Activated CD4-positive, alpha-beta T cell treated with anti-CD3 and anti-CD28 coated beads for 36 hours (primary cell): Measurements from ENCODE around the gene RAPGEF1. TPM values are rescaled to one million over a fixed set of nuclear protein-coding genes. Genes with fewer than 3 reads are reported as not detected.

Experiments used
- ATAC-seq: fragments of 200-7000 bp; cut with Tn5 transposase; one replicate; pipeline ENCODE4 v1.10.0; 2021; ENCODE audit warnings: mild to moderate bottlenecking, moderate library complexity
- CTCF ChIA-PET: fragments of 350-600 bp; sonication (Branson Sonifier 250); formaldehyde crosslinking; loops from one replicate; lab custom pipeline; 2021; ENCODE audit warnings: antibody characterized with exemption; lab: Charles Lee
- POLR2A ChIA-PET: fragments of 350-600 bp; sonication (Branson Sonifier 250); formaldehyde crosslinking; loops from one replicate; lab custom pipeline; 2021; ENCODE audit warnings: antibody characterized with exemption, inconsistent platforms; lab: Charles Lee
- DNase-seq: peaks from one replicate; pipeline ENCODE4 v3.0.0-alpha.2; 2020
- H3K27ac Mint-ChIP-seq: one replicate; pipeline ENCODE4 v1.8.0; 2021; ENCODE audit warnings: mixed read lengths
- H3K27me3 Mint-ChIP-seq: one replicate; pipeline ENCODE4 v1.8.0; 2021; ENCODE audit warnings: mixed read lengths
- H3K36me3 Mint-ChIP-seq: one replicate; pipeline ENCODE4 v1.8.0; 2021; ENCODE audit warnings: low read depth, mixed read lengths
- H3K4me1 Mint-ChIP-seq: one replicate; pipeline ENCODE4 v1.8.0; 2021; ENCODE audit warnings: mixed read lengths
- H3K4me3 Mint-ChIP-seq: one replicate; pipeline ENCODE4 v1.8.0; 2021; ENCODE audit warnings: mild to moderate bottlenecking, moderate library complexity, mixed read lengths
- H3K9me3 Mint-ChIP-seq: one replicate; pipeline ENCODE4 v1.8.0; 2021; ENCODE audit warnings: low read depth, mixed read lengths
- intact Hi-C, 2 experiments: fragments of 100-400 bp; cut with DNase I in 1 of 2; cut with micrococcal nuclease in 1 of 2; formaldehyde crosslinking; loops; one replicate each; pipeline versions ENCODE4 v1.14.2 to v1.15.1; 2022 to 2024; cut with DNase I, micrococcal nuclease
- total RNA-seq, 2 experiments: library from RNA; stranded (reverse); gene quantifications; one replicate each; pipeline ENCODE4 v1.2.3, GENCODE V29; 2021

The RAPGEF1 gene
- total RNA-seq, 2 experiments from 2014 or later: 86.7 to 108 TPM

DNA sequence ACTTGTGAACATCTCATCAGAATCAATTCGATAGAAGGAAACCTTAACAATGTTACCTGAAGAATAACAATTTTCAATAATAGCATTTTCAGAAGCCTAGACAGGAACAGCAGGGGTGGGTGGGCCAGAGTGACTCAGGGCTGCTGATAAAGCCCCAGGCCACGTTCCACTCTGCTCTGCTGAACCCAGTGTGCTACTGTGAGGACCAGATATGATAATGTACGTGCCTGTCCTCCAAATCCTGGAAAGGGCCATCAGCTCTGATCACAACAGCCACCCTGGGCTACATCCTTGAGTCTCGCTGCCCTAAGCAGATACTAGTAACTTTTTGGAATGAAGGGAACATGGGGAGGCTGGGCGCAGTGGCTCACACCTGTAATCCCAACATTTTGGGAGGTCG, 103.3 kb downstream of the RAPGEF1 start:
- Mint-ChIP-seq H3K27ac (peak overlapping the region; percentile 66), H3K4me1 (peaks cover 33% of the 10 kb centered on the region), H3K27me3 (no peaks in the 10 kb centered on the region), H3K36me3 (peaks cover 40% of the 10 kb centered on the region), H3K4me3 (no peak overlapping the region), H3K9me3 (no peaks in the 10 kb centered on the region)
- ATAC-seq (no peak), DNase-seq (no peak)
- intact Hi-C loops: loop anchor here in 1 of 2 experiments (10.0 kb wide), 1 partner anchor 608 kb away; no protein-coding TSS in a partner anchor
- CTCF ChIA-PET: interaction anchor here (1.0 to 2.8 kb wide), 3 partner anchors 16 to 107 kb away, joined by 3 to 12 read pairs (median 4); no protein-coding TSS in a partner anchor
- POLR2A ChIA-PET: no interaction called here

DNA sequence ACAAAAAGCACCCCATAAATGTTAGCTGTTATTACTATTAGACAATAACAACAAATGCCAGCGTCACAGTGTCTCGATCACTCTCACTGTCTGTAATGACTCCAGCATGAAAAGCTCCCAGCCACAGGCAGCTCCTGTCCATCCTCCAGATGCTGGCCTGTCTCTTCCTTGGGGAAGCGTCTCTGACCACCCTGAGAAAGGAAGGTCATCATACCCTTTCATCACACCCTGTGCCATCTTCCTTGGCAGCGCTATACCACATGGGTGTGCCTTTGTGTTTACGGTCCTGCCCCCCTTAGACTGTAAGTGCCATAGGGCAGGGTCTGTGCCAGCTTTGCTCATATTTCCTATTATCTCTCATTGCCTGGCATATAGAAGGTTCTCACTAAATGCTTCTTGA, 104.0 kb downstream of the RAPGEF1 start:
- Mint-ChIP-seq H3K4me3 (no peak overlapping the region), H3K4me1 (peaks cover 33% of the 10 kb centered on the region), H3K36me3 (peaks cover 36% of the 10 kb centered on the region), H3K27me3 (no peaks in the 10 kb centered on the region), H3K27ac (peak overlapping the region; percentile 89), H3K9me3 (no peaks in the 10 kb centered on the region)
- DNase-seq (no peak), ATAC-seq (no peak)
- POLR2A ChIA-PET: interaction anchor here (0.6 to 1.3 kb wide), 4 partner anchors 16 to 97 kb away, joined by 3 to 7 read pairs (median 4); no protein-coding TSS in a partner anchor
- CTCF ChIA-PET: interaction anchor here (0.6 to 2.8 kb wide), 8 partner anchors 9 to 108 kb away, joined by 3 to 12 read pairs (median 4); no protein-coding TSS in a partner anchor
- intact Hi-C loops: loop anchor here (2.0 to 10.0 kb wide), 3 partner anchors 33 to 609 kb away; no protein-coding TSS in a partner anchor

DNA sequence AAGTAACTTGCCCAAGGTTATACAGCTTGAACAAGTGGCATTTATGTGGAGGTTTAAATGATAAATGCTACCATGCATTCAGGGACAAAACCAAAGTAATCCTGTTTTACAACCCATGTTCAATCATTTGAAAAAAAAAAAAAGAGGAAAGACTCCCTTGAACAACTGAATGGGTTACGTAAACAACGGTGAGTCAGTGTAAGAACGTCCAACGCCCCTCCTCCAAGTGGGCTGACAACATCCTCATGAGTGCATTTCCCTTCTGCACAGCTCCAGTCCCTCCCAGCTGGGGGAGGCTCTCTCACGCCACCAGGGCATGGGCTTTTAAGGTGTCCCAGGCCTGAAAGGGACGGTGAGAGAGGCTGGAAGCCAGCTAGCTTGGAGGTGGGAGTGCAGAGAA, 104.6 kb downstream of the RAPGEF1 start:
- H3K4me1 Mint-ChIP-seq: peaks cover 35% of the 10 kb centered on the region
- H3K27me3 Mint-ChIP-seq: no peaks in the 10 kb centered on the region
- H3K9me3 Mint-ChIP-seq: no peaks in the 10 kb centered on the region
- DNase-seq (peak; percentile 87), ATAC-seq (peak; percentile 99)
- peaks cover 37% of the 10 kb centered on the region for H3K36me3 Mint-ChIP-seq
- peak overlapping the region; percentile 89 for H3K27ac Mint-ChIP-seq
- POLR2A ChIA-PET: interaction anchor here (0.6 to 1.3 kb wide), 4 partner anchors 16 to 1423 kb away, joined by 3 to 7 read pairs (median 4); no protein-coding TSS in a partner anchor
- CTCF ChIA-PET: interaction anchor here (0.6 to 2.8 kb wide), 8 partner anchors 10 to 106 kb away, joined by 3 to 12 read pairs (median 4); no protein-coding TSS in a partner anchor
- intact Hi-C loops: loop anchor here (2.0 to 10.0 kb wide), 3 partner anchors 34 to 610 kb away; no protein-coding TSS in a partner anchor
- H3K4me3 Mint-ChIP-seq: no peak overlapping the region

DNA sequence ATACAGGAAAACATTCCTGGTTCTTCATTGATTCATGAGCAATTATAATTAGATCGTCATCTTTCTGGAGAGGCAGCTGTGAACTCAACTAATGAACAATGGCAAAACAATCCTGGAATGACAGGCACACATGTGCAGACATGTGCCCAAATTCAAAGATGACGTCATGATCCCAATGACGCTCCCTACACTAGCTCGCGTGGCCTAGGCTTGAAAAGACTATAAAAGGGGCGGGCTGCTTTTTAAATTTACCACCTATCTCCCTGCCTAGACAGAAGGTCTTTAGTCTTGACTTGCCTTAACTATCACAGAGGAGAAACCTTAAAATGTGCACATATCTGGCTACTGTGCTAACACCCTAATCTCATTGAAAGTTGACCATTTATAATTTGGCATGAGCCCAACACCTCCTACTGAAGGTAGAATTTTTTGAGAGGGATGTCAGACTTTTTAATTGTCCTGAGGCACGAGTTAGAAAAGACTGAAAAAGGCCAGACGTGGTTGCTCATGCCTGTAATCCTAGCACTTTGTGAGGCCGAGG, 106.3 kb downstream of the RAPGEF1 start:
- Mint-ChIP-seq H3K4me3 (no peak overlapping the region), H3K36me3 (peaks cover 32% of the 10 kb centered on the region), H3K27ac (peak overlapping the region; percentile 19), H3K27me3 (no peaks in the 10 kb centered on the region), H3K9me3 (no peaks in the 10 kb centered on the region), H3K4me1 (peaks cover 49% of the 10 kb centered on the region)
- CTCF ChIA-PET: interaction anchor here (1.0 to 1.5 kb wide), 3 partner anchors 42 to 107 kb away, joined by 3 read pairs; no protein-coding TSS in a partner anchor
- no peak for ATAC-seq
- no peak for DNase-seq
- intact Hi-C loops: loop anchor here (2.0 to 10.0 kb wide), 3 partner anchors 35 to 611 kb away; no protein-coding TSS in a partner anchor
- POLR2A ChIA-PET: no interaction called here

DNA sequence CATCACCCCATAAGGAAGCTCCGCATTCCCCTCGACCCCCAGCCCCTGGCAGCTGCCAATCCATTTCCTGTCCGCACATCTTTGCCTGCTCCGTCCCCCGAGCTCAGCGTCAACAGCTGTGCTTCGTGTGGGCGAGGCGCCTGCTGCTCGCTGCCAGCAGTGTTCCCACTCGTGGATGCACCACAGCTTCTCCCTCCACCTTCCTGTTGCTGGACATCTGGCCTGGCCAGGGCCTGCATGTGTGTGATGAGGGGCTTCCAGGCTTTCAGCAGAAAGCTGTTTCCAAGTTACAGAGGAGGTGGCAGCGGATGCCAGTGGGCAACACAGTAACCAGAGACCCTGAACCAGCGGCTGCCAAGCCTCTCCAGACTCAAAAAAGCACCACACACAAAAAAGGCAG, 108.6 kb downstream of the RAPGEF1 start:
- no peaks in the 10 kb centered on the region for H3K27me3 Mint-ChIP-seq
- H3K27ac Mint-ChIP-seq: peak overlapping the region; percentile 67
- no peak for DNase-seq
- H3K9me3 Mint-ChIP-seq: no peaks in the 10 kb centered on the region
- H3K4me1 Mint-ChIP-seq: peaks cover 57% of the 10 kb centered on the region
- intact Hi-C loops: loop anchor here in 1 of 2 experiments (10.0 kb wide), 1 partner anchor 613 kb away; no protein-coding TSS in a partner anchor
- H3K36me3 Mint-ChIP-seq: peaks cover 40% of the 10 kb centered on the region
- H3K4me3 Mint-ChIP-seq: no peak overlapping the region
- ChIA-PET CTCF (interaction anchor here (0.6 to 0.7 kb wide), 2 partner anchors 21 to 382 kb away, joined by 3 read pairs; no protein-coding TSS in a partner anchor), POLR2A (no interaction called here)
- ATAC-seq: no peak

DNA sequence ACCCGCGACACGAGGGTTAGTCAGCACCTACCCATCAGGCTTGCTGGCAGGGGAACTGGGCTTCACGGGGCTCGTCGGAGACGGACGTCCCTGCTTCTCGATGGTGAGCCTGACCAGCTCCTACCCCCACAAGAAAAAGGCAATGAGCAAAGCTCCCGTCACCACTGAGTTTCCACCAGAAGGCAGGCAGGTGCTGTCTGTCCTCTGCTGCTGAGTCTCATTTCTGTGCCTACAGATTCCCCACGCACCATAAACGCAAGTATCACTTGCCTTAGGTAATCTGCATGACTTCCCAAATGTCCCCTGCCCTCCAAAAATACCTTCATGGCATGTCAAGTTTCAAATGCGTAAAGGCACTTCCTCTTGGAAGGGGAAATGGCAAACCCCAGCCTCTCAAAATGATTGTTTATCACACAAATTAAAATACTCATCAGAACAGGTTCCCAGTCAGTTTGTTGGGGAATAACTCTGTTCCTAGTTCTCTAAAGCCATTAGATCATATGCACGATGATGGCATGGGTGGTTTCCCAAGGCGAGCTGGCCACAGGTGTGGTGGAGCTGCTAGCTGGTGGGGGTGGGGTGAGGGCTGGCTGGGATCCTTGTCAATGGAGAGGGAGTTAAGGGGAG, 109.6 kb downstream of the RAPGEF1 start:
- H3K36me3 Mint-ChIP-seq: peaks cover 48% of the 10 kb centered on the region
- POLR2A ChIA-PET: interaction anchor here (0.6 to 1.0 kb wide), 5 partner anchors 10 to 320 kb away, joined by 3 to 7 read pairs (median 4); no protein-coding TSS in a partner anchor
- peak; percentile 72 for DNase-seq
- H3K27me3 Mint-ChIP-seq: no peaks in the 10 kb centered on the region
- ATAC-seq: peak; percentile 31
- peak overlapping the region; percentile 67 for H3K27ac Mint-ChIP-seq
- intact Hi-C loops: loop anchor here in 1 of 2 experiments (1.0 to 10.0 kb wide), 2 partner anchors 38 to 614 kb away; no protein-coding TSS in a partner anchor
- CTCF ChIA-PET: interaction anchor here (0.6 to 1.1 kb wide), 6 partner anchors 29 to 383 kb away, joined by 3 read pairs; no protein-coding TSS in a partner anchor
- H3K4me1 Mint-ChIP-seq: peaks cover 51% of the 10 kb centered on the region
- H3K9me3 Mint-ChIP-seq: no peaks in the 10 kb centered on the region
- H3K4me3 Mint-ChIP-seq: no peak overlapping the region

DNA sequence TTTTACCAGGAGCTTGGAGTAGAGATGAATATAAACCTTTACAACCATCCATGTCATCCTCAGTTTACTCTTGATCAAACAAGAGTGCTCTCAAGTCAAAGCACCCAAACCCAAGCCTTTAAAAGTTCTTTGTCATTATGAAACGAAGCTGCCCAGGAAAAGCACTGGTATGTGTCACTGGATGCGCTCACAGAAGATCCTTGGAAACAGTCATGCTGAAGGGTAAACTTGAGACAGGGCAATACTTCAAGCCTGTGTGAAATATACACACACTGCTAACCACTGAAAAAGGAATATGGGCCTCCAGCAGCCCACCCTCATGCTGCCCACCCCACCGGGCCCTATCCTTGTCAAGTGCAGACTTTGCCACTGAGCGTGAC, 110.1 kb downstream of the RAPGEF1 start:
- ChIA-PET CTCF (interaction anchor here (0.6 to 1.5 kb wide), 8 partner anchors 12 to 625 kb away, joined by 3 to 5 read pairs (median 3); no protein-coding TSS in a partner anchor), POLR2A (interaction anchor here (0.5 to 0.9 kb wide), 5 partner anchors 11 to 321 kb away, joined by 3 to 7 read pairs (median 4); no protein-coding TSS in a partner anchor)
- intact Hi-C loops: loop anchor here in 1 of 2 experiments (1.0 to 10.0 kb wide), 2 partner anchors 38 to 615 kb away; no protein-coding TSS in a partner anchor

DNA sequence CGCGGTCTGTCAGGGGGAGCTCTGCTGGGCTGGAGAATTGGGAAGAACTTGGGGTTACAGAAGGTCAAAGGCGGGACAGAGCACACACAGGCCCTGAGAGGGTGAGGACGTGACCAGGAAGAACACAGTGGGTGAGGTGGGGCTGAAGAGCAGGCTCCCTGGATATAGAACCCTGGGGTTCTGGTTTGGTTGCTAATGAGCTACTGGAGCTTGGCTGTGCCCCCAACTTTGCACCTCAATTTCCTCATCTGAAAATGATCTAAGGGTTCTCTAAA, 110.7 kb downstream of the RAPGEF1 start:
- intact Hi-C loops: no loop called here
- ChIA-PET POLR2A (interaction anchor here (0.5 to 0.9 kb wide), 2 partner anchors 102 to 103 kb away, joined by 3 to 6 read pairs; no protein-coding TSS in a partner anchor), CTCF (interaction anchor here (0.8 to 1.5 kb wide), 5 partner anchors 13 to 625 kb away, joined by 3 to 5 read pairs (median 3); no protein-coding TSS in a partner anchor)
- ATAC-seq (no peak), DNase-seq (no peak)
- Mint-ChIP-seq H3K27me3 (no peaks in the 10 kb centered on the region), H3K4me3 (no peak overlapping the region), H3K4me1 (peaks cover 43% of the 10 kb centered on the region), H3K9me3 (no peaks in the 10 kb centered on the region), H3K36me3 (peaks cover 52% of the 10 kb centered on the region), H3K27ac (peak overlapping the region; percentile 67)

More for the DNA sequence above, 110.1 kb downstream of the RAPGEF1 start:
- peaks cover 46% of the 10 kb centered on the region for H3K4me1 Mint-ChIP-seq
- DNase-seq (peak; percentile 33), ATAC-seq (peak; percentile 43)
- no peaks in the 10 kb centered on the region for H3K9me3 Mint-ChIP-seq
- H3K4me3 Mint-ChIP-seq: no peak overlapping the region
- peaks cover 49% of the 10 kb centered on the region for H3K36me3 Mint-ChIP-seq
- no peaks in the 10 kb centered on the region for H3K27me3 Mint-ChIP-seq
- H3K27ac Mint-ChIP-seq: peak overlapping the region; percentile 67

DNA sequence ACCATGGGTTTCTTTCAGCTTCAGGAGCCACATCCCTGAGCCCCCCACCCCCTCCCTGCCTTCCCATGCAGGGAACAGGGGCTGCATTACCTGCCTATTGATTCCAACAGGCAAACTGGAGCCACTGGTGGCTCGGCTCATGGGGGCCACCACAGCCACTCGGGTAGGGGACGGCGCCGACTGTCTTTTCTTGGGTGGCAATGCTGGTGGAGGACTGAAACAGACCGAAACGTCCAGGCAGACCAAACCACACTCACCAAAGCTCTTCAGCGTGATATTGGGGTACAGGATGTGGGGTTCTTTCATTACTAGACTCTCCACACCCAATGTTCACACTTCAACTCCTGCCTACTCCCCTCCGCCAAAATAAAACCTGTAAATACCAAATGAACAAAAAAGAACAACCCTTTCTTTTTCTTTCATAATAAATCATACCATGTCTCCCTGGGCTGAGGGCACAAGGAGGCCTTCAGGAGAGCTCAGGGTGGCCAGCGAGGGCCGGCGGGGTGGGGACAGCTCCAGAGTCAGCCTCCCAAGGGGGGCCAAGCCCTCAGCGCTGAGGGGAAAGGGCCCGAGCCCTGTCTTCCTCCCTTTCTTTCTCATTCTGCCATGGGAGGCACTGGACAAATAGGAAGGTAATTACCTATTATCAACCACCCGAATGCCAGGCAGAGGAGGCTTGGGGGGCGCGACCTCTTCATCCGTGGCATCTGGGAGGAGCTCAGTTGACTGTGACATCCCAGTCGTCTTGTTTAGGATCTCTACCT, 111.2 kb downstream of the RAPGEF1 start:
- no peaks in the 10 kb centered on the region for H3K27me3 Mint-ChIP-seq
- DNase-seq (no peak), ATAC-seq (no peak)
- H3K36me3 Mint-ChIP-seq: peaks cover 53% of the 10 kb centered on the region
- peaks cover 43% of the 10 kb centered on the region for H3K4me1 Mint-ChIP-seq
- H3K9me3 Mint-ChIP-seq: no peaks in the 10 kb centered on the region
- no peak overlapping the region for H3K4me3 Mint-ChIP-seq
- intact Hi-C loops: no loop called here
- H3K27ac Mint-ChIP-seq: peak overlapping the region; percentile 88
- ChIA-PET CTCF (interaction anchor here (0.8 to 1.5 kb wide), 5 partner anchors 14 to 626 kb away, joined by 3 to 5 read pairs (median 4); no protein-coding TSS in a partner anchor), POLR2A (interaction anchor here (1.5 kb wide), 1 partner anchor 100 kb away, joined by 5 read pairs; no protein-coding TSS in a partner anchor)
